ENCODE results near the gene AAR2. TPM values are rescaled to one million over a fixed set of nuclear protein-coding genes. Genes with fewer than 3 reads are reported as not detected.

The AAR2 gene
- total RNA-seq, 2 experiments from 2014 or later: 15.5 to 17.3 TPM

DNA sequence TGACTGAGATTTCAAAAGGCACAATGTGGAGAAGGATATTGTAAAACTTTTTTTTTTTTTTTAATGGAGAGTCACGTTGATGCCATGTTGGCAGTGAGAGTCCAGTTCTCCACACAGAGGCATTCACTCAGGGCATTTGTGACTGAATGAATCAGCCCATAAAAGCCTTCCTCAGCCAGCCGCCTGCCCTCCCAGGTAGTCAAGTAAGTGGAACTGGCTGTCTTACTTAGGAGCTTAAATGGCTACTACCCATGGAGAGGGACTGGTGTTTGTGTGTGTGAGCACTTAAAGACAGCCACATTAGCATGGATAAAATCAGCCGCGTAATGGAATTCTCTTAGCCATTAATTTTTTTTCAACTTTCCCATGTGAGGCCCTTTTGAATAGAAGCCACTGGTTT, 12.6 kb downstream of the AAR2 start:
- Mint-ChIP-seq H3K4me1 (ENCODE audit: low read depth) (peaks cover 24% of the 10 kb centered on the region), H3K9me3 (no peaks in the 10 kb centered on the region), H3K27ac (no peak overlapping the region), H3K36me3 (ENCODE audit: low read depth) (peaks cover 25% of the 10 kb centered on the region), H3K4me3 (no peak overlapping the region), H3K27me3 (ENCODE audit: low read depth) (no peaks in the 10 kb centered on the region)
- DNase-seq: no peak
- intact Hi-C loops (cut with micrococcal nuclease): no loop called here
- CTCF ChIA-PET: no interaction called here

GRCh38 chr20:36249450-36249849, 13.2 kb downstream of the AAR2 start:
- H3K4me3 Mint-ChIP-seq: no peak overlapping the region
- no peak for DNase-seq
- H3K36me3 Mint-ChIP-seq (ENCODE audit: low read depth): peaks cover 25% of the 10 kb centered on the region
- H3K4me1 Mint-ChIP-seq (ENCODE audit: low read depth): peaks cover 24% of the 10 kb centered on the region
- intact Hi-C loops (cut with micrococcal nuclease): no loop called here
- H3K27ac Mint-ChIP-seq: no peak overlapping the region
- H3K9me3 Mint-ChIP-seq: no peaks in the 10 kb centered on the region
- CTCF ChIA-PET: interaction anchor here (1.4 kb wide), 1 partner anchor 50 kb away, joined by 3 read pairs; no protein-coding TSS in a partner anchor
- no peaks in the 10 kb centered on the region for H3K27me3 Mint-ChIP-seq (ENCODE audit: low read depth)

DNA sequence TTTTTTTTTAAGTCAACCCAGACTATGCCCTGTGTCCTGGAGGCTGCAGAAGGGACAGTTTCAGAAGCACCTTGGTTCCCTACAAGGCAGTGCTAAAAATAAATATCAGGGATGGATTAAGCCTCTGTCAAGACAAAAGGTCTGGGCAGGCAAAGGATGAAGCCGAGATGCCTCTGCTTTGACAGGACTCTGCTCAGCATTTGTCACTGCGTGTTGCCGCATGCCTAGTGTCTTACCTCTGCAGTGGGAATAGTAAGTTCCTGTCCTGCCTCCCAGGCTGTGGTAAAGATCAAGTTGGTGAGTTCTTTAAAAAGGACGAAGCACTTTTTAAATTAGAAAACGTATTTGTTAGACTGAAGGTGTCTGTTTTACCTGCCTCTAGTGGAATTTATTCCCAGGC, 15.1 kb downstream of the AAR2 start:
- no peak overlapping the region for H3K4me3 Mint-ChIP-seq
- intact Hi-C loops (cut with micrococcal nuclease): no loop called here
- CTCF ChIA-PET: interaction anchor here (0.8 kb wide), 1 partner anchor 188 kb away, joined by 3 read pairs; no protein-coding TSS in a partner anchor
- H3K36me3 Mint-ChIP-seq (ENCODE audit: low read depth): peaks cover 22% of the 10 kb centered on the region
- peaks cover 19% of the 10 kb centered on the region for H3K4me1 Mint-ChIP-seq (ENCODE audit: low read depth)
- H3K27ac Mint-ChIP-seq: no peak overlapping the region
- no peaks in the 10 kb centered on the region for H3K27me3 Mint-ChIP-seq (ENCODE audit: low read depth)
- no peak for DNase-seq
- no peaks in the 10 kb centered on the region for H3K9me3 Mint-ChIP-seq

DNA sequence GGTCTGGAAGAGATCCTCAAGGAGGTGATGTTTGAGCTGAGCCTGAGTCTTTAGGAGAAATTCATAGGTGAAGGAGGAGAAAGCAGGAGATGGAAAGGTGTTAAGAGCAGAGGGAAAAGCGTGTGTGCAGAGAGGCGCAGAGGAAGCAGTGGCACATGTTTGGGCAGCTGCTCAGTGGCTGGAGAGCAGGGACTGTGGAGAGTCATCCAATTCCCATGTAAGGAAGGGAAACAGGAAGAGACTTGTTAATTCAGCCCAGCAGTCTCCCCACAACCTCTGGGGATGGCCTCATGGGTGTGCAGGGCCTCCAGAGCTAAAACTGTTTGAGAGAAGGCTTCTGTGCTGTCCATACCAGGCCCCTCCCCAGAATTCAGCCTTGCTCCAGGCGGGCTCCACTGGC, 16.2 kb downstream of the AAR2 start:
- Mint-ChIP-seq H3K4me3 (no peak overlapping the region), H3K9me3 (no peaks in the 10 kb centered on the region), H3K27me3 (ENCODE audit: low read depth) (no peaks in the 10 kb centered on the region), H3K4me1 (ENCODE audit: low read depth) (peaks cover 15% of the 10 kb centered on the region), H3K36me3 (ENCODE audit: low read depth) (peaks cover 23% of the 10 kb centered on the region), H3K27ac (peak overlapping the region; percentile 14)
- no peak for DNase-seq
- CTCF ChIA-PET: no interaction called here
- intact Hi-C loops (cut with micrococcal nuclease): no loop called here

- Mint-ChIP-seq H3K4me1 (ENCODE audit: low read depth) (peaks cover 12% of the 10 kb centered on the region), H3K9me3 (no peaks in the 10 kb centered on the region), H3K27me3 (ENCODE audit: low read depth) (no peaks in the 10 kb centered on the region), H3K4me3 (no peak overlapping the region), H3K36me3 (ENCODE audit: low read depth) (peaks cover 20% of the 10 kb centered on the region), H3K27ac (no peak overlapping the region)
- DNase-seq: no peak
- CTCF ChIA-PET: interaction anchor here (0.6 kb wide), 1 partner anchor 12 kb away, joined by 3 read pairs; no protein-coding TSS in a partner anchor
- intact Hi-C loops (cut with micrococcal nuclease): no loop called here
Observed at GRCh38 chr20:36253036-36253435, 16.8 kb downstream of the AAR2 start.

DNA sequence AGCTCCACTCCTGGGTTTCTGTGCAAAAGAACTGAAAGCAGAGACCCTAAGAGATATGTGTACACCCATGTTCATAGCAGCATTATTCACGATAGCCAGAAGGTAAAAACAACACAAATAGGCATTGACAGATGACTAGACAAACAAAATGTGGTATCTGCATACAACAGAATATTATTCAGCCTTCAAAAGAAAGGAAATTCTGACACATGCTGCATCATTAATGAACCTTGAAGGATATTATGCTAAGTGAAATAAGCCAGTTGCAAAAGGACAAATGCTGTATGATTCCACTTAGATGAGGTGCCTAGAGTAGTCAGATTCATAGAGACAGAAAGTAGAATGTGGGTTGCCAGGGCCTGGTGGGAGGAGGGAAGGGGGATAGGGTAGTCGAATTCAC, 17.8 kb downstream of the AAR2 start:
- Mint-ChIP-seq H3K9me3 (no peaks in the 10 kb centered on the region), H3K4me1 (ENCODE audit: low read depth) (peaks cover 9% of the 10 kb centered on the region), H3K4me3 (no peak overlapping the region), H3K27me3 (ENCODE audit: low read depth) (no peaks in the 10 kb centered on the region), H3K27ac (no peak overlapping the region), H3K36me3 (ENCODE audit: low read depth) (peaks cover 13% of the 10 kb centered on the region)
- intact Hi-C loops (cut with micrococcal nuclease): no loop called here
- CTCF ChIA-PET: no interaction called here
- DNase-seq: no peak

GRCh38 chr20:36255445-36255844, 19.2 kb downstream of the AAR2 start:
- Mint-ChIP-seq H3K9me3 (no peaks in the 10 kb centered on the region), H3K27ac (no peak overlapping the region), H3K4me3 (no peak overlapping the region), H3K27me3 (ENCODE audit: low read depth) (no peaks in the 10 kb centered on the region), H3K4me1 (ENCODE audit: low read depth) (peaks cover 6% of the 10 kb centered on the region), H3K36me3 (ENCODE audit: low read depth) (peaks cover 11% of the 10 kb centered on the region)
- intact Hi-C loops (cut with micrococcal nuclease): no loop called here
- no peak for DNase-seq
- CTCF ChIA-PET: interaction anchor here (0.6 kb wide), 1 partner anchor 121 kb away, joined by 3 read pairs; no protein-coding TSS in a partner anchor

DNA sequence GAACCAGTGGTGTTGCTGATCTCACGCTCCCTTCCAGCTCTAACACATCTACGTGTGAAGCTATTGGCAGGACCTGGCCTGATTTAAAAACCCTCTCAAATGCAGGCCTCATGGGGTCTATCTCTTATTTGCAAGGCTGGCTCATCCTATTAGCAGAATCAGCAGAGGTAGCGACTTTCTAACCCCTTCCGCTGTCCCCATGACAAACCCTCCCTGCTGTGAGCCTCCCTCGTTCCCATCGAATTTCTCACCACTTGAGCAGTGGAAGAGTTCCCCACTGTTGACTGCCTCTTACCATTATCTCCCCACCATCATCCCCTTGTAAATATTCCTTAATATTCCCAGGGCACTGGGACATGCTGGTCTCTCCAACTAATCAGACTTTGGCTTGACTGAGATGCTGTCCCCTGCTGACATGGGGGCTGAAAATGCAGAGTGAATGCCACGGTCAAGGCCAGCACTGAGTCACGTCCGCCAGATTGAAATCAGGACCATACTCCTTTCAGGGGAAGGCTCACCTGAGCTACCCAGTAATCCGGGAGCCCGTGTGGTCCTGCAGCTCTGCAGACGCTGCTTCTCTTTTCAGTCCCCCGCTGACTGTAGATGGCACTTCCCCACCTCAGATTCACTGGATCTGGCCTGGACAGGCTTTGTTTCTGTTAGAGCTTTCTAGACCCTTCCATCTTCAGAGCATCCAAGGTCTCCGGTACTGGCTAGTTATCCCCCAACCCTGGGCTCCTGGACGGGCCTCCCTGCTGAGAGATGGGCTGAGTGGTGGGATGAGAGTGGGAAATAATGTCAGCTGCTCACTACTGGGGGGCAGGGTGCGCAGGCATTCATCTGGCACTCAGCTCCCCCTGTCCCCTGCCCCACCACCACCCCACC, 23.1 kb downstream of the AAR2 start:
- no peak overlapping the region for H3K27ac Mint-ChIP-seq
- no peaks in the 10 kb centered on the region for H3K9me3 Mint-ChIP-seq
- intact Hi-C loops (cut with micrococcal nuclease): no loop called here
- H3K4me1 Mint-ChIP-seq (ENCODE audit: low read depth): no peaks in the 10 kb centered on the region
- CTCF ChIA-PET: interaction anchor here (0.6 kb wide), 1 partner anchor 180 kb away, joined by 3 read pairs; no protein-coding TSS in a partner anchor
- DNase-seq: no peak
- H3K27me3 Mint-ChIP-seq (ENCODE audit: low read depth): no peaks in the 10 kb centered on the region
- H3K36me3 Mint-ChIP-seq (ENCODE audit: low read depth): peaks cover 6% of the 10 kb centered on the region
- no peak overlapping the region for H3K4me3 Mint-ChIP-seq

GRCh38 chr20:36260316-36260715, 24.0 kb downstream of the AAR2 start:
- DNase-seq: no peak
- intact Hi-C loops (cut with micrococcal nuclease): no loop called here
- peaks cover 3% of the 10 kb centered on the region for H3K36me3 Mint-ChIP-seq (ENCODE audit: low read depth)

GRCh38 chr20:36261389-36262105, 25.3 kb downstream of the AAR2 start:
- CTCF ChIA-PET: interaction anchor here (0.9 to 1.1 kb wide), 2 partner anchors 15 to 178 kb away, joined by 3 read pairs; no protein-coding TSS in a partner anchor
- intact Hi-C loops (cut with micrococcal nuclease): no loop called here
- no peak overlapping the region for H3K27ac Mint-ChIP-seq

More at GRCh38 chr20:36260316-36260715, 24.0 kb downstream of the AAR2 start:
- Mint-ChIP-seq H3K9me3 (no peaks in the 10 kb centered on the region), H3K27ac (no peak overlapping the region), H3K4me1 (ENCODE audit: low read depth) (no peaks in the 10 kb centered on the region), H3K4me3 (no peak overlapping the region), H3K27me3 (ENCODE audit: low read depth) (no peaks in the 10 kb centered on the region)
- CTCF ChIA-PET: interaction anchor here (0.6 kb wide), 1 partner anchor 574 kb away, joined by 3 read pairs; no protein-coding TSS in a partner anchor

GRCh38 chr20:36262440-36262839, 26.2 kb downstream of the AAR2 start:
- CTCF ChIA-PET: interaction anchor here (1.1 kb wide), 1 partner anchor 177 kb away, joined by 3 read pairs; no protein-coding TSS in a partner anchor
- H3K4me1 Mint-ChIP-seq (ENCODE audit: low read depth): no peaks in the 10 kb centered on the region
- no peak overlapping the region for H3K4me3 Mint-ChIP-seq
- no peaks in the 10 kb centered on the region for H3K27me3 Mint-ChIP-seq (ENCODE audit: low read depth)
- peaks cover 2% of the 10 kb centered on the region for H3K36me3 Mint-ChIP-seq (ENCODE audit: low read depth)
- intact Hi-C loops (cut with micrococcal nuclease): no loop called here
- H3K9me3 Mint-ChIP-seq: no peaks in the 10 kb centered on the region
- no peak for DNase-seq
- H3K27ac Mint-ChIP-seq: no peak overlapping the region

More at GRCh38 chr20:36261389-36262105, 25.3 kb downstream of the AAR2 start:
- Mint-ChIP-seq H3K9me3 (no peaks in the 10 kb centered on the region), H3K4me1 (ENCODE audit: low read depth) (no peaks in the 10 kb centered on the region), H3K27me3 (ENCODE audit: low read depth) (no peaks in the 10 kb centered on the region), H3K4me3 (no peak overlapping the region), H3K36me3 (ENCODE audit: low read depth) (peaks cover 3% of the 10 kb centered on the region)
- DNase-seq: no peak

- intact Hi-C loops (cut with micrococcal nuclease): no loop called here
- Mint-ChIP-seq H3K9me3 (no peaks in the 10 kb centered on the region), H3K27ac (no peak overlapping the region), H3K27me3 (ENCODE audit: low read depth) (no peaks in the 10 kb centered on the region), H3K4me3 (no peak overlapping the region), H3K4me1 (ENCODE audit: low read depth) (no peaks in the 10 kb centered on the region), H3K36me3 (ENCODE audit: low read depth) (no peaks in the 10 kb centered on the region)
- CTCF ChIA-PET: interaction anchor here (0.6 to 0.8 kb wide), 3 partner anchors 9 to 543 kb away, joined by 3 to 4 read pairs (median 3); no protein-coding TSS in a partner anchor
- DNase-seq: no peak
Observed at GRCh38 chr20:36264426-36265246, 28.4 kb downstream of the AAR2 start.
